HL-60/S4 treated with retinoic acid at 250 ng/mL for 4 days and 3 days (cell line): ENCODE results near the gene TBC1D2.

Source experiments
- in situ Hi-C: fragments of 300-500 bp; cut with MboI; formaldehyde crosslinking; loops from 2 replicates; pipeline ENCODE4 v1.7.0; 2022; ENCODE audit warnings: low sequenced_read_pairs

The TBC1D2 gene

GRCh38 chr9:98193336-98193944 is 62.0 kb downstream of the TBC1D2 start:
- in situ Hi-C loops = no loop called here

- in situ Hi-C loops = no loop called here
Observed at GRCh38 chr9:98192503-98193335, 62.7 kb downstream of the TBC1D2 start, which contains the start of gene CORO2A. Gene CORO2A, minus strand, starts transcription at chr9:98192637. Its CDS starts 34,977 bp downstream, at chr9:98157660.

- in situ Hi-C loops = no loop called here
Observed at GRCh38 chr9:98191671-98192502, 63.6 kb downstream of the TBC1D2 start.

GRCh38 chr9:98191181-98191608 is 64.3 kb downstream of the TBC1D2 start:
- in situ Hi-C loops = no loop called here

- in situ Hi-C loops = no loop called here
Observed at GRCh38 chr9:98190757-98191105, 64.7 kb downstream of the TBC1D2 start.

- in situ Hi-C loops = no loop called here
Observed at GRCh38 chr9:98189412-98189811, 66.0 kb downstream of the TBC1D2 start.

GRCh38 chr9:98187926-98188325 is 67.5 kb downstream of the TBC1D2 start:
- in situ Hi-C loops = no loop called here

- in situ Hi-C loops = no loop called here
Observed at GRCh38 chr9:98186236-98186635, 69.2 kb downstream of the TBC1D2 start.

GRCh38 chr9:98185611-98186171 is 69.8 kb downstream of the TBC1D2 start:
- in situ Hi-C loops = no loop called here

- in situ Hi-C loops = no loop called here
Observed at GRCh38 chr9:98185021-98185567, 70.4 kb downstream of the TBC1D2 start.

- in situ Hi-C loops = no loop called here
Observed at GRCh38 chr9:98184326-98184725, 71.1 kb downstream of the TBC1D2 start.

- in situ Hi-C loops = no loop called here
Observed at GRCh38 chr9:98182889-98183599, 72.4 kb downstream of the TBC1D2 start.

- in situ Hi-C loops = no loop called here
Observed at GRCh38 chr9:98182069-98182820, 73.2 kb downstream of the TBC1D2 start.

GRCh38 chr9:98181746-98182068 is 73.7 kb downstream of the TBC1D2 start:
- in situ Hi-C loops = no loop called here

GRCh38 chr9:98180996-98181395 is 74.5 kb downstream of the TBC1D2 start:
- in situ Hi-C loops = no loop called here

GRCh38 chr9:98178874-98179850 is 76.3 kb downstream of the TBC1D2 start:
- in situ Hi-C loops = no loop called here

- in situ Hi-C loops = no loop called here
Observed at GRCh38 chr9:98176391-98177259, 78.8 kb downstream of the TBC1D2 start.

GRCh38 chr9:98175762-98176161 is 79.7 kb downstream of the TBC1D2 start:
- in situ Hi-C loops = no loop called here
